Activated CD8-positive, alpha-beta T cell treated with anti-CD3 and anti-CD28 coated beads for 36 hours (primary cell): Measurements from ENCODE around the gene METTL13. TPM values are rescaled to one million over a fixed set of nuclear protein-coding genes. Genes with fewer than 3 reads are reported as not detected.

Experiments
- ATAC-seq: fragments of 200-7000 bp; cut with Tn5 transposase; one replicate; pipeline ENCODE4 v1.10.0; 2021; ENCODE audit warnings: mild to moderate bottlenecking, moderate library complexity
- CTCF ChIA-PET: fragments of 350-600 bp; sonication (Branson Sonifier 250); formaldehyde crosslinking; loops from one replicate; lab custom pipeline; 2021; ENCODE audit warnings: antibody characterized with exemption; lab: Charles Lee
- POLR2A ChIA-PET: fragments of 350-600 bp; sonication (Branson Sonifier 250); formaldehyde crosslinking; loops from one replicate; lab custom pipeline; 2021; ENCODE audit warnings: antibody characterized with exemption; lab: Charles Lee
- DNase-seq: peaks from one replicate; pipeline ENCODE4 v3.0.0-alpha.2; 2020
- H3K27ac Mint-ChIP-seq: one replicate; pipeline ENCODE4 v1.8.0; 2021; ENCODE audit warnings: mild to moderate bottlenecking, mixed read lengths
- H3K27me3 Mint-ChIP-seq: one replicate; pipeline ENCODE4 v1.8.0; 2021; ENCODE audit warnings: mixed read lengths
- H3K36me3 Mint-ChIP-seq: one replicate; pipeline ENCODE4 v1.8.0; 2021; ENCODE audit warnings: low read depth, mixed read lengths
- H3K4me1 Mint-ChIP-seq: one replicate; pipeline ENCODE4 v1.8.0; 2021; ENCODE audit warnings: low read depth, mixed read lengths
- H3K4me3 Mint-ChIP-seq: one replicate; pipeline ENCODE4 v1.8.0; 2021; ENCODE audit warnings: mild to moderate bottlenecking, moderate library complexity, mixed read lengths
- H3K9me3 Mint-ChIP-seq: one replicate; pipeline ENCODE4 v1.8.0; 2021; ENCODE audit warnings: mixed read lengths
- CTCF ChIP-seq: fragments of 200-600 bp; IDR thresholded peaks from one replicate; pipeline ENCODE4 v1.8.0; 2022; ENCODE audit warnings: antibody characterized with exemption, mild to moderate bottlenecking
- intact Hi-C: fragments of 100-400 bp; cut with micrococcal nuclease; formaldehyde crosslinking; loops from one replicate; pipeline ENCODE4 v1.10.0; 2022
- total RNA-seq, 2 experiments: library from RNA; stranded (reverse); gene quantifications; one replicate each; pipeline ENCODE4 v1.2.3, GENCODE V29; 2021

The METTL13 gene
- total RNA-seq, 2 experiments from 2014 or later: 44.6 to 46.6 TPM

- DNase-seq: no peak
- H3K4me1 Mint-ChIP-seq: no peaks in the 10 kb centered on the region
- no peak overlapping the region for H3K27ac Mint-ChIP-seq
- ATAC-seq: no peak
- intact Hi-C loops: no loop called here
- peaks cover 4% of the 10 kb centered on the region for H3K9me3 Mint-ChIP-seq
- no peaks in the 10 kb centered on the region for H3K36me3 Mint-ChIP-seq
- no peaks in the 10 kb centered on the region for H3K27me3 Mint-ChIP-seq
- CTCF ChIA-PET: interaction anchor here (1.6 kb wide), 1 partner anchor 31 kb away, joined by 4 read pairs; no protein-coding TSS in a partner anchor
- POLR2A ChIA-PET: no interaction called here
- no peak overlapping the region for H3K4me3 Mint-ChIP-seq
- no peak for TF ChIP-seq CTCF
Measured at GRCh38 chr1:171833091-171833825, 51.8 kb downstream of the METTL13 start.

GRCh38 chr1:171834821-171835220 is 53.4 kb downstream of the METTL13 start:
- ATAC-seq: no peak
- Mint-ChIP-seq H3K36me3 (no peaks in the 10 kb centered on the region), H3K27me3 (no peaks in the 10 kb centered on the region), H3K9me3 (no peaks in the 10 kb centered on the region), H3K4me1 (no peaks in the 10 kb centered on the region), H3K4me3 (no peak overlapping the region), H3K27ac (no peak overlapping the region)
- DNase-seq: no peak
- ChIA-PET CTCF (no interaction called here), POLR2A (interaction anchor here (0.6 kb wide), 1 partner anchor 20 kb away, joined by 5 read pairs; no protein-coding TSS in a partner anchor)
- TF ChIP-seq CTCF: no peak
- intact Hi-C loops: no loop called here

DNA sequence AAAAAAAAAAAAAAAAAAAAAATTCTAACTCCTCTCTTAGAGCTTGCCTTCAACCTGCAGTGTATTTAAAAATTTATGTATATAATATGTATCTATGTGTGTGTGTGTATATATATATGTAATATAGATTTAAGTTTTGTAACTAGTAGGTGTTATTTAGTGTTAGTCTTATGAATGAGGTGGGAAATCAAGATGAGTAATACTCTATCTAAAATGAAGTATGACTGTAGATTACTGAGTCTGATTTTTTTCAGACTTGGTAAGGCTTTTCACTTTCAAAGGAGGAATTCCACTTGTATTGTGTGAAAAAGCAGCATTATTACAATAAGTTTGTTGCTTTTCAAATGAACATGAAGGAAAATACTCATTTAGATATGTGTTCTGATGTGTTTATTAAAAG is 54.4 kb downstream of the METTL13 start:
- CTCF ChIA-PET: no interaction called here
- Mint-ChIP-seq H3K4me1 (peaks cover 4% of the 10 kb centered on the region), H3K36me3 (no peaks in the 10 kb centered on the region), H3K9me3 (no peaks in the 10 kb centered on the region), H3K27ac (no peak overlapping the region), H3K27me3 (no peaks in the 10 kb centered on the region), H3K4me3 (no peak overlapping the region)
- no peak for TF ChIP-seq CTCF
- intact Hi-C loops: no loop called here
- ATAC-seq (no peak), DNase-seq (no peak)
- POLR2A ChIA-PET: no interaction called here

DNA sequence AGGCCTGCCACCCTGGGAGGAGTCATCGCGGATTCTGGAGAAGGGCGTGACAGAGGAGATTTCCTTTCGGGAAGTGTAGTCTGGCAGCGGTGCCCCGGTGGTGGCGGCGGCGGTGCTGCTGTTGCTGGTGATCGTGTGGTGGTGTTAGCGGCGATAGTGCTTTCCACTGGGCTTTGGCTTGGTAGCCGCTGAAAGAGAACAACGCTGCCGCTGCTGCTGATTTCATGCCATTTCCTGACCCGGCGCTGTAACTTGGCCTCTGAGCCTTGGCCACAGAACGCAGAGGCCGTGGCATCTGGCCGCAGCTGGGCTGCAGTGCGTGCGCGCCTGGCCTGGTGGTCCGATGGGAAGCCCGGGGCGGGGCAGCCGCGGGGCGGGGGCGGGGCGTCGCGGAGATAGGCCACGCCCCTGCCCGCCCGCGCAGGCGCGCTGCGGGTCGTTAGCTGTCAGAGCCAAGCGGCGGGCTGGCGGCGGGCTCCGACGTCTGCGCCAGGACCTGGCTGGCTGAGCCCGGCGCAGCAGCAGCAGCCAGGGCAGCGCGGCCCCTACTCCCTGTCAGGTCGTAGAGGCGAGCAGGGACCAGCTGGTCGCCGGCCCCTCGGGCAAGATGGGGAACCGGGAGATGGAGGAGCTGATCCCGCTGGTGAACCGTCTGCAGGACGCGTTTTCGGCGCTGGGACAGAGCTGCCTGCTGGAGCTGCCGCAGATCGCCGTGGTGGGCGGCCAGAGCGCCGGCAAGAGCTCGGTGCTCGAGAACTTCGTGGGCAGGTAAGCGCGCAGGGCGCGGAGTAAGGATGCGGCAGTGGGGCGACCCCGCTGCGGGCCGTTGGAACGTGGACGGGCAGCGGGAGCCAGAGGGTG is 59.8 kb downstream of the METTL13 start, which contains the start of gene DNM3:
DNM3 (plus strand) TSS at position 449 of the 861 bp plus-strand sequence; CDS start at position 608, 159 bp downstream.
- H3K27me3 Mint-ChIP-seq: peaks cover 21% of the 10 kb centered on the region
- ATAC-seq: peak; percentile 98
- intact Hi-C loops: no loop called here

More for the DNA sequence above, 59.8 kb downstream of the METTL13 start, which contains the start of gene DNM3:
- Mint-ChIP-seq H3K4me3 (peak within 1 kb of the TSS; percentile 81), H3K36me3 (no peaks in the 10 kb centered on the region), H3K27ac (peak within 1 kb of the TSS; percentile 69), H3K4me1 (peaks cover 12% of the 10 kb centered on the region), H3K9me3 (no peaks in the 10 kb centered on the region)
- CTCF ChIA-PET: interaction anchor here (0.8 to 3.3 kb wide), 5 partner anchors 41 to 197 kb away, joined by 3 to 11 read pairs (median 5); partner anchors contain the start of gene VAMP4
- DNase-seq: peak; percentile 76
- TF ChIP-seq CTCF: no peak
- POLR2A ChIA-PET: interaction anchor here (0.9 to 1.2 kb wide), 2 partner anchors 74 to 100 kb away, joined by 3 to 5 read pairs; partner anchors contain the start of gene VAMP4
